Measurements from ENCODE around the gene GIPC1. TPM values are rescaled to one million over a fixed set of nuclear protein-coding genes. Genes with fewer than 3 reads are reported as not detected.

The GIPC1 gene
- polyA plus RNA-seq, 3 donors: 4.0 to 6.2 (median 4.8) TPM

- no peak overlapping the region for H3K27ac Mint-ChIP-seq
Observed at GRCh38 chr19:14473073-14473977, 22.6 kb downstream of the GIPC1 start.

More at GRCh38 chr19:14473073-14473977, 22.6 kb downstream of the GIPC1 start:
- no peak overlapping the region for H2AFZ ChIP-seq (ENCODE audit: insufficient read depth, low read depth, low read length, poor library complexity, severe bottlenecking)
- H3K9ac ChIP-seq (ENCODE audit: insufficient read depth, low read length, poor library complexity, severe bottlenecking): no peak overlapping the region
- Mint-ChIP-seq H3K9me3 (peaks cover 0 to 12% (median 4%) of the 10 kb centered on the region in 7 donors), H3K36me3 (peaks cover 30 to 41% of the 10 kb centered on the region in 2 donors), H3K27me3 (ENCODE audit: low read depth in 3 of 3) (peaks cover 31 to 59% (median 34%) of the 10 kb centered on the region in 3 donors), H3K4me1 (peaks cover 35% of the 10 kb centered on the region), H3K4me3 (peak overlapping the region; percentile 6 to 74)
- peak in 1 of 3 donors; percentile 16 for DNase-seq
- 9% methylated on average over 94 of the region's 97 CpGs for whole genome bisulfite sequencing (ENCODE audit: insufficient coverage)
- H3K27me3 ChIP-seq (ENCODE audit: control insufficient read depth in 2 of 2, insufficient read depth in 2 of 2, low read length in 2 of 2): peaks cover 18 to 38% of the 10 kb centered on the region in 2 donors
- H3K36me3 ChIP-seq (replicated peaks in 1 of 2; ENCODE audit: control insufficient read depth in 1 of 2, insufficient read depth in 2 of 2, low read length in 2 of 2): peaks cover 24 to 32% of the 10 kb centered on the region in 2 donors
- no peak overlapping the region for H3K27ac ChIP-seq (ENCODE audit: low read depth in 1 of 2, low read length in 2 of 2)
- H3K79me2 ChIP-seq (ENCODE audit: insufficient read depth, low read length): no peaks in the 10 kb centered on the region
- TF ChIP-seq CTCF (IDR thresholded peaks at IDR 0.05): no peak
- no peak overlapping the region for H3K4me3 ChIP-seq (replicated peaks in 1 of 3; ENCODE audit: low read depth in 2 of 3, low read length in 3 of 3)
- H3K4me1 ChIP-seq (ENCODE audit: control insufficient read depth in 1 of 2, insufficient read depth in 2 of 2, low read length in 2 of 2): peaks cover 38 to 56% of the 10 kb centered on the region in 2 donors
- peaks cover 43% of the 10 kb centered on the region for H4K20me1 ChIP-seq (ENCODE audit: insufficient read depth, low read length)
- intact Hi-C loops (cut with micrococcal nuclease): loop anchor here in 1 of 2 donors (2.0 to 10.0 kb wide), 2 partner anchors 41 to 279 kb away; partner anchors contain the start of gene PKN1
- H3K9me3 ChIP-seq (replicated peaks in 1 of 2; ENCODE audit: control insufficient read depth in 1 of 2, insufficient read depth in 1 of 2, low read length in 2 of 2): peaks cover 0 to 5% of the 10 kb centered on the region in 2 donors
- peak overlapping the region; percentile 48 for H3K4me2 ChIP-seq (replicated peaks; ENCODE audit: extremely low read depth, low read length, poor library complexity, severe bottlenecking)

Data from CD14-positive monocyte (primary cell).